Esophagus squamous epithelium (tissue), 5 donors: ENCODE results near the gene WDR35. TPM values are rescaled to one million over a fixed set of nuclear protein-coding genes. Genes with fewer than 3 reads are reported as not detected.

ENCODE experiments used
- DNase-seq: peaks from one replicate; lab custom pipeline; 2025; lab: John Stamatoyannopoulos, UW
- H3K27ac ChIP-seq, 4 donors: fragments of 200-600 bp; sonication (generic); one replicate each; pipeline ENCODE4 v1.5.1; 2016 to 2019; ENCODE audit warnings: mild to moderate bottlenecking in 1 of 4
- H3K27me3 ChIP-seq, 4 donors: fragments of 200-600 bp; sonication (generic); 1 replicate in 3 of 4; 2 replicates in 1 of 4; pipeline versions ENCODE4 v1.5.1 to v1.6.0; 2017 to 2021; ENCODE audit warnings: antibody characterized with exemption in 1 of 4
- H3K36me3 ChIP-seq, 3 donors: fragments of 200-600 bp; sonication (generic); one replicate each; pipeline ENCODE4 v1.5.1; 2016 to 2019
- H3K4me1 ChIP-seq, 3 donors: fragments of 200-600 bp; sonication (generic); one replicate each; pipeline ENCODE4 v1.5.1; 2017 to 2019
- H3K4me3 ChIP-seq, 4 donors: fragments of 200-600 bp; sonication (generic); 1 replicate in 3 of 4; 2 replicates in 1 of 4; pipeline ENCODE4 v1.5.1; 2016 to 2019; ENCODE audit warnings: mild to moderate bottlenecking in 2 of 4, moderate library complexity in 1 of 4
- H3K9me3 ChIP-seq, 3 donors: fragments of 200-600 bp; sonication (generic); one replicate each; pipeline ENCODE4 v1.5.1; 2016 to 2019
- CTCF ChIP-seq, 6 experiments: fragments of 450-650 bp in 4 of 6; fragments of 200-600 bp in 2 of 6; sonication (generic) in 2 of 6; IDR thresholded peaks; one replicate each; pipeline ENCODE4 v1.5.1; 2016 to 2019; ENCODE audit warnings: antibody characterized with exemption in 6 of 6, mild to moderate bottlenecking in 4 of 6, moderate library complexity in 4 of 6
- POLR2A ChIP-seq, 4 donors: fragments of 450-650 bp; IDR thresholded peaks; one replicate each; pipeline ENCODE4 v1.6.1; 2017; ENCODE audit warnings: antibody characterized with exemption in 4 of 4, mild to moderate bottlenecking in 4 of 4, moderate library complexity in 3 of 4
- WGBS, 2 donors: methylation state at CpG; one replicate each; pipeline ENCODE4 v1.1.5; 2018; 5-methylcytosine and 5-hydroxymethylcytosine counted together
- intact Hi-C: fragments of 100-400 bp; cut with DNase I; formaldehyde crosslinking; loops from one replicate; pipeline ENCODE4 v1.15.0; 2022
- total RNA-seq, 4 donors: library from RNA; depleted of rRNA; stranded (reverse); fragments of >200 nt; gene quantifications; one replicate each; pipeline ENCODE4 v1.1.0, GENCODE V29; 2016
- donor health status: DM: yes; HTN: yes; CAD: no.

The WDR35 gene
- total RNA-seq, 4 donors from 2014 or later, result 0.83 to 7.2 (median 4.5) TPM

- Histone ChIP-seq H3K4me3 (no peak overlapping the region), H3K27ac (no peak overlapping the region), H3K4me1 (no peaks in the 10 kb centered on the region), H3K27me3 (peaks cover 0 to 7% (median 0%) of the 10 kb centered on the region in 4 donors), H3K9me3 (no peaks in the 10 kb centered on the region), H3K36me3 (no peaks in the 10 kb centered on the region)
- intact Hi-C loops, result no loop called here
- WGBS, 2 donors, result 82 to 89% methylated on average over 2 of the region's 2 CpGs
- TF ChIP-seq POLR2A (IDR thresholded peaks at IDR 0.05), result no peak
- TF ChIP-seq CTCF (IDR thresholded peaks at IDR 0.05), result no peak
- no peak for DNase-seq
Measured at GRCh38 chr2:20001361-20001863, 11.5 kb upstream of the WDR35 start.

- no peak for DNase-seq
- TF ChIP-seq POLR2A (IDR thresholded peaks at IDR 0.05) (no peak), CTCF (IDR thresholded peaks at IDR 0.05) (no peak)
- intact Hi-C loops, result no loop called here
Measured at GRCh38 chr2:19993731-19994130, 3.8 kb upstream of the WDR35 start.

GRCh38 chr2:19991895-19992294 lies 2.0 kb upstream of the WDR35 start:
- Histone ChIP-seq H3K4me1 (peaks cover 3 to 27% (median 7%) of the 10 kb centered on the region in 3 donors), H3K27me3 (peaks cover 0 to 10% (median 0%) of the 10 kb centered on the region in 4 donors), H3K36me3 (no peaks in the 10 kb centered on the region), H3K27ac (no peak overlapping the region), H3K9me3 (no peaks in the 10 kb centered on the region), H3K4me3 (no peak overlapping the region)
- no peak for TF ChIP-seq POLR2A (IDR thresholded peaks at IDR 0.05)
- no peak for TF ChIP-seq CTCF (IDR thresholded peaks at IDR 0.05)
- DNase-seq, result no peak
- intact Hi-C loops, result no loop called here
- 76 to 88% methylated on average over 1 of the region's 1 CpG for WGBS, 2 donors

More at GRCh38 chr2:19993731-19994130, 3.8 kb upstream of the WDR35 start:
- Histone ChIP-seq H3K9me3 (no peaks in the 10 kb centered on the region), H3K27ac (no peak overlapping the region), H3K4me1 (peaks cover 3 to 19% (median 7%) of the 10 kb centered on the region in 3 donors), H3K4me3 (no peak overlapping the region), H3K36me3 (no peaks in the 10 kb centered on the region), H3K27me3 (peaks cover 0 to 16% (median 0%) of the 10 kb centered on the region in 4 donors)

GRCh38 chr2:19990416-19990728 lies 467 bp upstream of the WDR35 start:
- Histone ChIP-seq H3K9me3 (no peaks in the 10 kb centered on the region), H3K4me1 (peaks cover 3 to 27% (median 7%) of the 10 kb centered on the region in 3 donors), H3K27me3 (peaks cover 0 to 10% (median 0%) of the 10 kb centered on the region in 4 donors), H3K4me3 (peak overlapping the region; percentile 61 to 74 (median 70)), H3K36me3 (no peaks in the 10 kb centered on the region), H3K27ac (peak overlapping the region; percentile 40 to 67 (median 55))
- intact Hi-C loops, result no loop called here
- DNase-seq, result no peak
- WGBS, 2 donors, result 17 to 24% methylated on average over 9 to 10 of the region's 10 CpGs
- TF ChIP-seq POLR2A (IDR thresholded peaks at IDR 0.05) (no peak), CTCF (IDR thresholded peaks at IDR 0.05) (no peak)

- no peak for TF ChIP-seq CTCF (IDR thresholded peaks at IDR 0.05)
- no peak for TF ChIP-seq POLR2A (IDR thresholded peaks at IDR 0.05)
- Histone ChIP-seq H3K9me3 (no peaks in the 10 kb centered on the region), H3K27me3 (peaks cover 0 to 6% (median 0%) of the 10 kb centered on the region in 4 donors), H3K4me1 (peaks cover 3 to 27% (median 7%) of the 10 kb centered on the region in 3 donors), H3K36me3 (no peaks in the 10 kb centered on the region), H3K27ac (peak overlapping the region in 1 of 4 donors; percentile 67), H3K4me3 (peak overlapping the region; percentile 61 to 74 (median 70))
- 5 to 14% methylated on average over 8 of the region's 8 CpGs for WGBS, 2 donors
- intact Hi-C loops, result no loop called here
- DNase-seq, result no peak
Measured at GRCh38 chr2:19989342-19989666, 601 bp downstream of the WDR35 start.
